ENCODE results near the gene POLR3C.
"Not testable (repeated sequence)": the region's sequence is repeated elsewhere in the genome, so short reads cannot be mapped to it uniquely, and the experiment has no call there.

The POLR3C gene

DNA sequence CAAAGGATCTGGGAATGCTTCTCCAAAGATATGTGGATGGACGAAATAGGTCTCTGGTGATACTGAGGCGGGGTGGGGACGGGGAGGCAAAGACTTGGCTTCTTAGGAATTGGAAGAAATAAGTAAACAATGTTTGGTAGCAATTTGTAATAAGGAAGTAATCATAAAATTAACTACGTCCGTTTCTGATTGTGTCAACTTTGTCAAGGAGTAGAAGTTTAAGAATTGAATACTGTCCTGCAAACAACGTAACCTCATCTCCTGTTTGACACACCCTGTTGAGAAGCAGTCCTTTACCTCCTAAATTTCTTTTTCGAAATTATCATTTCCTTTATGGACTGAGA, 471 bp downstream of the POLR3C start:
- no peak for DNase-seq

DNA sequence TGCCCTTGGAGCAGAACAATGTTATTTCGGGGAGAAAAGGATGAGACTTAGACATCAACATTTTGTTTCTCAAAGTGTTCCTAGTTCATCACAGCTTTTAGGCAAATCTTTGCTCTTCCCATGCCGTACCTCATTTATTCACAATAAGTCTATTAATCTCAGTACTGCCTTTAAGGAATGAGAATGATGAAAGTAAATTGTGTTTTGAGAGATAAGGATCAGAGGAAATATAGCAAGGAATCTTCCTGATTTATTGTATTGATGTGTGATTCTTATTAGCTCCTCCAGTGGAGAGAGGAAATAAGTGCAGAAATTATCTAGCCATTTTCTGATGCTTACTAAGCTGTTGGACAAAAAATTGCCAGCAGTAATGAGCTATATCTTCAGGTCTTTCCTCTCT, 2.0 kb downstream of the POLR3C start:
- DNase-seq, result no peak

DNA sequence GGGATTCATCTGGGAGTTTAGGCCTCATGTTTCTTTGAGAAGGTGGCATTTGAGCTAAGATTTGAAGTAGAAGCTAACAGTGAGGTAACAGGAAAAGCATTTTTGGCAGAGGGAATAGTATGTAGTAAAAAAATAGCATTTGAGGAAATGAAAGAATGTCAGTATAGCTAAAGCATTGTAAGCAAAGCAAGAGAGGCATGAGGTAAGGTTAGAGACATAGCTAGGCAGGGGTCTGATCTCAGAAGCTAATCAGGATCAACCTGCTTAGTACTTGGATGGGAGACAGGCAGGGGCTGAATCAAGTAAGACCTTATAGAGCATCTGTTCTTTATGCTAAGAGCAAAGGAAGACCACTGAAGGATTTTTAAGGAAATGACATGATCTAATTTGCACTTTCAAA, 4.0 kb downstream of the POLR3C start:
- no peak for DNase-seq

DNA sequence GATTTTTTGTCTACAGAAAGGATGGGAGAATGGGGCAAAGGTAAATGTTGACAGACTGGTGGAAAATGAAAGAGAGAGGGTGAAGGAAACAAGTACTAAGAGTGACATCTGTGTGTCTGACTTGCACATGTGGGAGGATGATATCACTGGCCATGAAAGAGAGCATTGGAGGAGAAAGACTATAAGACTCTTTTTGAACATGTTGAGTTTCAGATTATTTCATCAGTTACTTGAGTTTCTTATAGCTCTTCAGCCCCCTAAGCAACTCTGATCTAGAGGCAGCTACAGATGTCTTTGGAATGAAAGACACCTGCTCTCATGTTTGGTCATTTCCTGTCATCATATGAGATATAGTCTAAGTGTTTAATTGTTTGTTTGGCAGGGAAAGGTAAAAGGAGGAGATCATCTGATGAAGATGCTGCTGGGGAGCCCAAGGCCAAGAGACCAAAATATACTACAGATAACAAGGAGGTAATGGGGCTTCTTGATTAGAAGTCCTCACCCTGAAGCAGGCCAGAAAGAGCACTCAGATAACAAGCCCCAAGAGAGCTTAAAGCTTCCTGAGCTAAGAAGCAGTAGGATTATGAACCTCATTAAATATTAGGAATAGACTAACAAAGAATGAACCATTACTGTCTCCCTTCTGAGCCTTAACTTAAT, 4.5 kb downstream of the POLR3C start:
- no peak for DNase-seq

DNA sequence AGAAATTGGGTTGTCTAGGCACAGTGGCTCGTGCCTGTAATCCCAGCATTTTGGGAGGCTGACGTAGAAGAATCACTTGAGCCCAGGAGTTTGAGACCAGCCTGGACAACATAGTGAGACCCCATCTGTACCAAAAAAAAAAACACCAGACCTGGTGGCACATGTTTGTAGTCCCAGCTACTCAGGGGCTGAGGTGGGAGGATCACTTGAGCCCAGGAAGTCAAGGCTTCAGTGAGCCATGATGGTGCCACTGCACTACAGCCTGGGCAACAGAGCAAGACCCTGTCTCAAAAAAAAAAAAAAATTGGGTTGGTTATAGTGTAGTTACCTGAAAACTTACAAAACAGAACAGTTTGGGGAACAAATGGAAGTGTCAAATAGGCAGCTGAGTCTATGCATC, 6.8 kb downstream of the POLR3C start:
- not testable (repeated sequence) for DNase-seq

DNA sequence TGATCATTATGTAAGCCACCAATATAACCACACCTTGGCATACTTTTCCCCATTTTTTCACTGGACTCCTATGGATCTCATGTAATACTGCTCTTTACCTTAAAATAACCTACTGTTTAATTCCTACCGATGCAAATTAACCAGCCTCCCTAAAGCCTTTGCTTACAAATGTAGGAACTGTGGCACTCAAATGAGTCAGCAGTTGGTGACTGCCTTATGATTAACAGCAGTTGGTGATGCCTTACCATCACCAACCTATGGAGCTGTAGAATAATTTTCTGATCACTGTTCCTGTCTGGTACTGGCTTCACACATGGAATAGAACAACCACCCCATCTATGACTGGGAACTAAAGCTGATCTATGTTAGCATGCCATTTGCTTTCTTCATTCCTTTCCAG, 13.7 kb downstream of the POLR3C start:
- no peak for DNase-seq

DNA sequence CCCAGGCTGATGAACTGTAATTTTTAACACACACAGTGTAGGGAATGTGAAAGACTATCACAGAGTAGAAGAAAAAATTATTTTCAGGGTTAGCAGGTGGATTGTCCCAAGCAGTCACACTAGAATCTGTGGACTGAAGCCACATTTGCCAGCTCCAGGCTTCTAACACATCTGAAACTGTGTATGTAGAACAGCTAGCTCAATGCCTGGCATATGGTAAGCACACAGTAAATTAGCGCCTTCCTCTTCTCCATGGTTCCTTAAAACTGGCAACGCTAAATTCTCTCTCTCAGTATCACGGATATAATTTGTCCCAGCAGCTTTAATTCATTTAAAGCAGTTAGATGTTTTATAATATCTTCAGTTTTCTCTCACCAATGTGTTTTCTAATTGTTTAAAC, 19.0 kb downstream of the POLR3C start:
- no peak for DNase-seq

DNA sequence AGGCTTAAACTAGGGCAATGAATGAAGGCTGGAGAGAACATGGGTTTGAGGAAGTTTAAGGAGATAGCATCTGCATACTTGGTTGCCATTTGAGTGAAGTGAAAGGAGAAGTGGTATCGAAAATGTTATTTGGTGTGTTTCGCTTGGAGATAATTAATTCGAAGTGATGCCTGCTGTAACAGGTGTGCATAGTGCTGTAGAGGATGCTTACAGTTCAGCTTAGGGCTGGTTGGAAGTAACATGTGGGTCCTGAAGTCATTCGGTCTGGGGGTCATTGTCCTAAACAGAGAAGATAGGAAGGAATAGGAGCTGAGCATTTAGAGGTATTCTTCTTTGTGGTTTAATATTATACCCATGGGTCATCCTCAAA, 21.1 kb downstream of the POLR3C start:
- no peak for DNase-seq

- peak; percentile 72 for DNase-seq
Observed at GRCh38 chr1:145845514-145846161, 21.6 kb downstream of the POLR3C start, which contains the start of gene NUDT17. TSS of gene NUDT17 (plus strand) at chr1:145845630. CDS start at chr1:145845641, 11 bp downstream.

GRCh38 chr1:145846201-145846612, 22.2 kb downstream of the POLR3C start:
- DNase-seq, result peak; percentile 24

GRCh38 chr1:145847827-145848226, 23.8 kb downstream of the POLR3C start:
- DNase-seq, result no peak

DNA sequence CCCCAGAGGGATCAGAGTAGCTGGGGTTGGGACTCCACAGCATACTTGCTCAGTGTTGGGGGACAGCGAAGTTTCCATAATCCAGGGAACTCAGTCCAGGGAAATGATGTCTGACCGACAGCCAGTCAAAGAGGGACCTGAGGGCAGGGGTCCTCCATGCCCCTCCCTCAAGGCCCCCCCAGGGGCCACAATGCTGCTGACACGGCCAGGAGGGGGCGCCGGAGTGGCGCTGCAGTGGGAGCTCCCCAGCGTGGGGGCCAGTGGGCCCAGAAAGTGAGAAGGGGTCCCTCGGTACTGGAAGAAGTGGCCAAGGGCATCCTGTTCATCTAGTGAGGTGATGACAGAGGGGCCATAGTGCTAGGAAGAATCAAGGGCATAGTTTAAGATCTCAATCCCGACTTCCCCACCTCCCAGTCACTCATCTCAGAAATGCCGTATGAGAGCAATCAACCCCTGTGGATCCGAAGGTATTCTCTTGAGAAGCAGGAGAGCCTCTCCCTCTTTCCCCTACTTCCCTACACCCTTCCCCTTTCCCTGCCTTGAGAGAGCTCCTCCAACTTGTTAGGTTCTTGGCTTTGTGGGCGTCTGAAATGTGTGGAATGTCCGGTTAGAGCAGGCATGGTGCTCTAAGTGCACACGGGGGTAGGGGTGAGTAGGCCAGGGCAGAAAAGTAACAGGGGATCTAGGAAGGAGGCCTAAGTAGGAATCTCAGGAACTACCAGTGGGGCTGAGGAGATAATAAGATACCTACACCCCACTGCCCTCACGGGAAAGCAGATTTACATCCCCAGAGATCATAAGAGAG, 25.6 kb downstream of the POLR3C start:
- no peak for DNase-seq

DNA sequence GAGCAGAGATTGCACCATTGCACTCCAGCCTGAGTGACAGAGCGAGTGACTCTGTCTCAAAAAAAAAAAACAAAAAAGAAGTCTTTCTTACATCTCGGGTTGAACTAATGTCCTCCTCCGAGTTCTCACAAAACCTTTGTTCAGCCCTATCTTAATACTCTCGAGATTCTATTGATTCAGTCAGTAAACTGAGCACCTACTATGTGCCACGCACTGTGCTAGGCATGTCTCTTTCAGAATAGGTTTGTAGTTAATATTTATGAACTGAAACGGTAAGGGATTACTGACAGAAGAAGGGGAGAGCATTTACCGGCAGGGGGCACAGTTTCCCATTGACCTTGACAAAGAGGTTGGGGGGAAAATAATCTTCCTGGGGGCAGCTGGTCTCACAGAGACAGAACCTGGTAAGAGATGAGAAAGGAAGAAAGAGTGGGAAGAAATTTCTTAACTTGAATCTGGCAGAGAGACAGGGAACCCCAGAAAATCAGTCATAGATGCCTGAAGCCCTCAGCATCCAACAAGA, 31.5 kb downstream of the POLR3C start:
- no peak for DNase-seq

GRCh38 chr1:145857170-145857569, 33.2 kb downstream of the POLR3C start:
- DNase-seq, result no peak

GRCh38 chr1:145858238-145858900, 34.4 kb downstream of the POLR3C start:
- DNase-seq, result peak; percentile 65

- peak; percentile 86 for DNase-seq
Observed at GRCh38 chr1:145858901-145859490, 35.0 kb downstream of the POLR3C start, which contains the start of gene PIAS3. TSS of gene PIAS3 (minus strand) at chr1:145859081. CDS start at chr1:145858990, 91 bp downstream.

DNA sequence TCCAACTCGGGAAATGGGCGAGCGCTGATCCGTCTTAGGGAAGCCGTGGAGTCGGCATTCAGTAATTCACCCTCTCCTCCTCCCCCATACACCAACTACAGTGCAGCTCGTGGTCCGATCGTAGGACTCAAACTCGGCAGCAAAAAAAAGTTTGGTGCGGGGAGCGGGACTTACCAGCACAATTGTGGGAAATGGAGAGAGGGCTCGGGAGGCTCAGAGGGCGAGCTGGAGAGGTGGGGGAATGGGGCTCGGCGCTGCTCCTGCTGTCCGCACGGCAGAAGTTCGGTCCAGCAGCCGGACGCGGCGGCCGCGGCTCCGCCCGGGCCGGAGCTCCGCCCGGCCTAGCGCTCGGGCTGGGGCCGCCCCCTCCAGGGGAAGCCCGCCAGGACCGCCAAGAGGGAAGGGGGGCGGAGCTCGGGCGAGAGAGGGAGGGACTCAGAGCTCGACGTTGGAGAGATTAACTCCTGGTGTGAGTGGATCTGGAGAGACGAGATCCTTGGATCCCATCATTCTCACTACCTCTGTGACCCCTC, 35.6 kb downstream of the POLR3C start:
- DNase-seq, result peak; percentile 75

DNA sequence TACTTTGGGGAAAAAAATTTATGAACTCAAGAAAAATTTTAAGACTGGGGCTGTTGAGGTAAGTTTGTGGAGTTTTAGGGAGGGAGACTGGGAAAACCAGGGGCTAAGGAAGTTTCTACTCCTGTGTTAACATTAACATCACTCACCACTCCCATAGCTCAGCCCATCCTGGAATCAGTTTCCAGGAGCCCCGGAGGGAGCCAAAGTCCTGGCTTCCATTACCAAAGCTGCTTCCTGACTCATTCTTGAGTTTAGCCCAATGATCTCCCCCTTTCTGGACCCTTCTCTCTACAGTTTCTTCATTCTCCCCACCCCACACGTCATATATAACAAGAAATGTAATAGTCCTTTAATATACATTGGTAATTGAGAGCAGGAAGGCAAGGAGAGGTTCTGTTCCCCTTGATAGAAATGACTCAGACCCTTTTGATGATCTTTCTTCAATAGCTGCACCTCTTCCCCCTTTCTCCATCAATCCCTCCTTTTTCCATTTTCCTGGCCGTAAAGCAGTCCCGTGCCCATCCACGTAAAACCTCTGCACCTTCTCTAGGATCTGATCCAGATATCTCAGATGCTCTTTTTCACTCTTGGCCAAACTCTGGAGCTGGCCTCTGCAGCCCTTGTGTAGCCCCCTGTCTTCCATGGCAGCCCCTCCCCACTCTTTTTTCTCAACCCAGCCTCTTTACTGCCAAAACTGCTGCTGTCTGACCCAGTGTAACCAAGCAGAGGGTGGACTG, 39.5 kb downstream of the POLR3C start:
- DNase-seq, result no peak

DNA sequence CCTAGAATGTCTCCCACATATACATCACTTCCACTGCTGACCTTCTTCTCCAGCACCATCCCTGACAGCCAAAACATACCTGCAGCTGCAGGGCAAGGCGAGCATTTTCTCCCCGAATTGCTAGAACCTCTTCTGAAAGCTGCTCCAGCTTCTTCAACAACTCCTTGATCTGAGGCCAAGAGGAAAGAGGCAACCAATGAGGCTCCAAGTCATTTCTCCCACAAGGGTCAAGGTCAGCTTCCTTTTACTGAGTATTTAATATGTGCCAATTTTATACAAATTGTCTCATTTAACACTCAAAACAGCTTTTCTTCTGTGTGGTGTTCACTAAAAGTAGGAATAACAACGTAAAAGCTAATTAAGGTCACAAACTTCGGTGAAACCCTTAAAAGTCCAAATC, 44.2 kb downstream of the POLR3C start:
- DNase-seq, result no peak

DNA sequence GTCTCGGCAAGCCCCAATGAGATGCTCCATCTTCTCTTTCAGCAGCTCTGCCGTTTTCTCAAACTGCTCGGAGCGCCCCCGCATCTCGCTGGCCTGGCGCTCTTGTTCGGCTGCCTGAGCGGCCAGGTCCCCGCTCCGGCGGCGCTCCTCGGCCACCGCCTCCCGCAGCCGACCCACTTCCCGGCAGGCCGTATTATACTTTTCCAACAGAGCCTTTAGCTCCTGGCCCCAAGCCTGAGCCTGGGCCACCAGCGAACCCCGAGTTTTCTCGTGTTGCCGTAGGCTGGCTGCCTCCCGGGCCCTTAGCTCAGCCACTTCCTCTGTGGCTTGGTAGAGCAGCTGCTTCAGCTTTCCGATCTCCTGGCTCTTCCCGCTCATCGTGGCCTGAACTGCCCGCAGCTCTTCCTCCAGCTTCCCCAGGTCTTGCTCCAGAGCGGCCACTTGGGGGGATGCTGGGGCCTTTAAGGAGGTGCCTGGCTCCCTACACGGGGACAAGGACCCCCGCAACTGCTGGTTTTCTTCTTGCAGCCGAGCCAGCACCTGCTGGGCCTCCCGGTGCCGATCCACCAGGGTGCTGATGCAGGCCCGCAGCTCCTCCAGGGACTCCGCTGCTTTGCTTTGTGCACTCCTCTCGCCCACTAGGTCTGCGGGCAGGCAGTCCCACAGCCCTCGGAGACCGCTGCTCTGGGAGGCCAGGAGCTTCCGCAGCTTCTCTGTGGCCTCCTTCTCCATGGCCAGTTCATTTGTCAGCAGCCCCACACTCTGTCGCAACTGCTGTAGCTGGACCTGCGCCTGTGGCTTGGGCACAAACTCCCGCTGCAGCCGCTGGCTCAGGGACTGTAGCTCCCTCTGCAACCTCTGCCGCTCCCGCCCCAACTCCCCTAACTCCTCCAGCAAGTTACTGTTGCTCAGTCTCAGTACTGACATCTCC, 48.3 kb downstream of the POLR3C start:
- DNase-seq, result no peak

DNA sequence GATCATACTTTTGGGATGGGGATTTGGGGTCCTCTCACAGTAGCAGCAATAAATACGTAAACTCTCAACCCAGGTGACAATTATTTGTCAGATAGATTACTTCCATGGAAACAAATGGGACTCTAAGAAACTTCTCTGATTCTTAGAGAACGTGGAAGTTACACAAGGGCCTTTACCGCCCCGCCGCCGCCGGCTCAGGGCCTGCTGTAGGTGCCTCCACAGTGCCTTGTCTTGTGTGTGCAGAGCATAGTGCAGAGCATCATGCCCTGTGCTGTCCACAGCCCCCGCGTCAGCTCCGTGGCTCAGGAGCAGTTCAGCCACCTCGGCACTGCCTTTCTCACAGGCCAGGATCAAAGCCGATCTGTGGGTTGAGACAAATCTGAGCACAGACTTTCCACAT, 50.6 kb downstream of the POLR3C start:
- DNase-seq, result no peak
